ENCODE data around the gene CSK.

The CSK gene

DNA sequence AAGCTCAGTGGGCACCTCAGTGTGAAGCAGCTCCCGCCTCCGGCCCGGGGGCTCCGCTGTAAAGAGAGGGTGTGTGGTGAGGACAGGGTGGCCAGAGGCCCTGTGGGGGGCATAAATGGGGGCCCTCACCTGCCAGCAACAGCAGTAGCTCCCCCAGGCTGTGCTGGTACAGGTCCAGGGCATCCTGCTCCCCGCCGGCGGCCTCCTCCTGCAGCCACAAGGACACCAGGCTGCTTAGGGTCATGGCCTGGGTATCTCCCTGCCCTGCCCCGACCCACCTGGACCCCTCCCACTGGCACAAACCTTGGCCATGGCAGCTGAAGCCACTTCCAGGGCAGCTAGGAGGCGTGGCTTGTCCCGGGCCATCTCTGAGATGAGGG is 56.2 kb downstream of the CSK start:
- TF ChIP-seq EZH2phosphoT487 (IDR thresholded peaks at IDR 0.05; ENCODE audit: borderline replicate concordance) = no peak
- TF ChIP-seq, protein P1, sequence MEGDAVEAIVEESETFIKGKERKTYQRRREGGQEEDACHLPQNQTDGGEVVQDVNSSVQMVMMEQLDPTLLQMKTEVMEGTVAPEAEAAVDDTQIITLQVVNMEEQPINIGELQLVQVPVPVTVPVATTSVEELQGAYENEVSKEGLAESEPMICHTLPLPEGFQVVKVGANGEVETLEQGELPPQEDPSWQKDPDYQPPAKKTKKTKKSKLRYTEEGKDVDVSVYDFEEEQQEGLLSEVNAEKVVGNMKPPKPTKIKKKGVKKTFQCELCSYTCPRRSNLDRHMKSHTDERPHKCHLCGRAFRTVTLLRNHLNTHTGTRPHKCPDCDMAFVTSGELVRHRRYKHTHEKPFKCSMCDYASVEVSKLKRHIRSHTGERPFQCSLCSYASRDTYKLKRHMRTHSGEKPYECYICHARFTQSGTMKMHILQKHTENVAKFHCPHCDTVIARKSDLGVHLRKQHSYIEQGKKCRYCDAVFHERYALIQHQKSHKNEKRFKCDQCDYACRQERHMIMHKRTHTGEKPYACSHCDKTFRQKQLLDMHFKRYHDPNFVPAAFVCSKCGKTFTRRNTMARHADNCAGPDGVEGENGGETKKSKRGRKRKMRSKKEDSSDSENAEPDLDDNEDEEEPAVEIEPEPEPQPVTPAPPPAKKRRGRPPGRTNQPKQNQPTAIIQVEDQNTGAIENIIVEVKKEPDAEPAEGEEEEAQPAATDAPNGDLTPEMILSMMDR (conservative IDR thresholded peaks at IDR 0.05; ENCODE audit: low read length) = no peak
- H3K4me1 ChIP-seq (ENCODE audit: insufficient read depth, low read length, poor library complexity, severe bottlenecking) = peaks cover 22% of the 10 kb centered on the region
- no peaks in the 10 kb centered on the region for H3K9me2 ChIP-seq (replicated peaks; ENCODE audit: low read depth, low read length)
- H2AFZ ChIP-seq (ENCODE audit: low read length) = no peak overlapping the region
- H3F3A ChIP-seq (ENCODE audit: low read depth) = no peaks in the 10 kb centered on the region
- no peak overlapping the region for H3K4me2 ChIP-seq (ENCODE audit: low read depth, low read length, poor library complexity, severe bottlenecking)
- no peaks in the 10 kb centered on the region for H3K27me3 ChIP-seq (ENCODE audit: insufficient read depth, low read length, poor library complexity, severe bottlenecking)
- no peak overlapping the region for H3K4me3 ChIP-seq (ENCODE audit: low read length, poor library complexity, severe bottlenecking)
- no peaks in the 10 kb centered on the region for H3K36me3 ChIP-seq (ENCODE audit: insufficient read depth, low read length)
- H3K79me2 ChIP-seq (ENCODE audit: insufficient read depth, low read length) = peaks cover 21% of the 10 kb centered on the region
- H3K9ac ChIP-seq (ENCODE audit: low read depth, low read length, poor library complexity, severe bottlenecking) = no peak overlapping the region
- no peaks in the 10 kb centered on the region for H3K9me3 ChIP-seq (ENCODE audit: insufficient read depth, low read depth, low read length)
- peaks cover 3% of the 10 kb centered on the region for H4K20me1 ChIP-seq (ENCODE audit: insufficient read depth, low read length, poor library complexity, severe bottlenecking)

GRCh38 chr15:74838746-74839525 is 57.1 kb downstream of the CSK start:
- Histone ChIP-seq H3F3A (ENCODE audit: low read depth) (no peaks in the 10 kb centered on the region), H3K9ac (ENCODE audit: low read depth, low read length, poor library complexity, severe bottlenecking) (no peak overlapping the region), H3K9me2 (replicated peaks; ENCODE audit: low read depth, low read length) (no peaks in the 10 kb centered on the region), H3K9me3 (ENCODE audit: insufficient read depth, low read depth, low read length) (no peaks in the 10 kb centered on the region), H3K4me2 (ENCODE audit: low read depth, low read length, poor library complexity, severe bottlenecking) (no peak overlapping the region), H3K79me2 (ENCODE audit: insufficient read depth, low read length) (peaks cover 21% of the 10 kb centered on the region), H2AFZ (ENCODE audit: low read length) (no peak overlapping the region), H3K36me3 (ENCODE audit: insufficient read depth, low read length) (no peaks in the 10 kb centered on the region), H3K4me3 (ENCODE audit: low read length, poor library complexity, severe bottlenecking) (no peak overlapping the region), H4K20me1 (ENCODE audit: insufficient read depth, low read length, poor library complexity, severe bottlenecking) (peaks cover 3% of the 10 kb centered on the region), H3K4me1 (ENCODE audit: insufficient read depth, low read length, poor library complexity, severe bottlenecking) (peaks cover 22% of the 10 kb centered on the region), H3K27me3 (ENCODE audit: insufficient read depth, low read length, poor library complexity, severe bottlenecking) (no peaks in the 10 kb centered on the region)
- TF ChIP-seq, protein P1 (conservative IDR thresholded peaks at IDR 0.05; ENCODE audit: low read length) = no peak
- TF ChIP-seq EZH2phosphoT487 (IDR thresholded peaks at IDR 0.05; ENCODE audit: borderline replicate concordance) = no peak

DNA sequence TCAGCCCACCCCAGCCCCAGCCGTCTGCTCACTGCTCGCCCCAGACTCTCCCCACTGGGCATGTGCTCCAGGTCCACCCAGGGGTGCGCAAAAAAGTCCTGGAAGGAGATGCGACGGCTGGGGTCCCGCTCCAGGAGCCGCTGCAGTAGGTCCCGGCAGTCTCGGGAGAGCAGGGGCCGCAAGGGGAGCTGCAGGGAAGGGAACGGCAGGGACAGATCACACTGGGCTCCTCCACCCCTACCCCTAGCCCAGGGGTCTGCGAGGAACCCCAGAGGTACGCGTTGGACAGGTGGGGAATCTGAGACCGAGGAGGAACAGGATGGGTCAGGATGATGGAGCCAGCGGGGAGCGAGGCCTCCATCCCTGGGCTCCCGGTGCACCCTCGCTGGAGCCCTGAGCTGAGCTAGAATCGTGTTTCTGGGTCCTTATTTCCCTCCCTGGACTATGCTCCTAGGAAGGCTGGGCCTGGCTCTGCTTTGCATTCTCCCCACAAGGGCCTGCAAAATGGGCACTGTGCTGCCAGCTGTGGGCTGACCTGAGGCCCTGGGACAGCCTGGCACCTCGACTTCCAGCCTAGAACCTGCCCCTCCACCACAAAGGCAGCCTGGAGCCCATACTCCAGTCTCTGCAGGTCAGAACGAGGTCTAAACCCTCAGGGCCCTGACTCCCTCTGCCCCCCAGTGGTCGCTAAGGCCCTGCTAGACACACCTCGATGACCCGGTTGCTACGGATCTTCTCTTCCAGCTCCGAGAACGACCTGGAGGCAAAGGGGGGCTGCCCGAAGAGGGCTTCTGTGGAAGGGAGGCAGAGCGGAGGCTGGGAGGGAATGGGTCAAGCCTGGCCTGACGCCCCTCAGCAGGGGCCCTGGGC is 57.9 kb downstream of the CSK start:
- Histone ChIP-seq H3K9ac (ENCODE audit: low read depth, low read length, poor library complexity, severe bottlenecking) (peak overlapping the region; percentile 5), H3K36me3 (ENCODE audit: insufficient read depth, low read length) (peaks cover 3% of the 10 kb centered on the region; the same call in 1 of the 2 replicates)
- TF ChIP-seq EZH2phosphoT487 (IDR thresholded peaks at IDR 0.05; ENCODE audit: borderline replicate concordance) = no peak
- TF ChIP-seq, protein P1 (conservative IDR thresholded peaks at IDR 0.05; ENCODE audit: low read length) = peak; percentile 34

More for the DNA sequence above, 57.9 kb downstream of the CSK start:
- Histone ChIP-seq H3K4me2 (ENCODE audit: low read depth, low read length, poor library complexity, severe bottlenecking) (no peak overlapping the region), H3K4me1 (ENCODE audit: insufficient read depth, low read length, poor library complexity, severe bottlenecking) (peaks cover 30% of the 10 kb centered on the region), H2AFZ (ENCODE audit: low read length) (no peak overlapping the region), H3K27me3 (ENCODE audit: insufficient read depth, low read length, poor library complexity, severe bottlenecking) (no peaks in the 10 kb centered on the region), H3K9me2 (replicated peaks; ENCODE audit: low read depth, low read length) (no peaks in the 10 kb centered on the region), H3K9me3 (ENCODE audit: insufficient read depth, low read depth, low read length) (no peaks in the 10 kb centered on the region), H3K79me2 (ENCODE audit: insufficient read depth, low read length) (peaks cover 21% of the 10 kb centered on the region), H3F3A (ENCODE audit: low read depth) (no peaks in the 10 kb centered on the region; the same call in 1 of the 2 replicates), H4K20me1 (ENCODE audit: insufficient read depth, low read length, poor library complexity, severe bottlenecking) (peaks cover 3% of the 10 kb centered on the region), H3K4me3 (ENCODE audit: low read length, poor library complexity, severe bottlenecking) (no peak overlapping the region)
